HFFc6 (cell line): ENCODE results near the gene CLEC16A. TPM values are rescaled to one million over a fixed set of nuclear protein-coding genes. Genes with fewer than 3 reads are reported as not detected.
A peak's percentile ranks its signal among the peaks of the same experiment; 100 is the strongest.

Experiments used
- DNase-seq: peaks from one replicate; pipeline ENCODE4 v3.0.0-alpha.2; 2018
- H3K27ac Mint-ChIP-seq: 2 replicates; pipeline ENCODE4 v1.8.0; 2020; ENCODE audit warnings: mild to moderate bottlenecking, mixed read lengths
- H3K27me3 Mint-ChIP-seq: 2 replicates; pipeline ENCODE4 v1.8.0; 2021; ENCODE audit warnings: mild to moderate bottlenecking, moderate library complexity, mixed read lengths; ENCODE audit not compliant: insufficient read depth
- H3K36me3 Mint-ChIP-seq: 2 replicates; pipeline ENCODE4 v1.8.0; 2021; ENCODE audit warnings: low read depth, mixed read lengths
- H3K4me1 Mint-ChIP-seq: 2 replicates; pipeline ENCODE4 v1.8.0; 2020; ENCODE audit warnings: low read depth, mixed read lengths
- H3K4me3 Mint-ChIP-seq: 2 replicates; pipeline ENCODE4 v1.8.0; 2020; ENCODE audit warnings: mild to moderate bottlenecking, moderate library complexity, mixed read lengths
- H3K9me3 Mint-ChIP-seq: 2 replicates; pipeline ENCODE4 v1.8.0; 2020; ENCODE audit warnings: mild to moderate bottlenecking, mixed read lengths
- CTCF ChIP-seq: fragments of 200-600 bp; sonication (generic); IDR thresholded peaks from 2 replicates; pipeline ENCODE4 v1.5.0; 2021; ENCODE audit warnings: antibody characterized with exemption, mild to moderate bottlenecking
- total RNA-seq, 6 experiments: library from RNA; stranded (reverse); fragmentation: NEBNext Ultra II Directional; extraction: Animal tissue kit (Norgen Biotek cat#: 25700); gene quantifications; 2 replicates in 1 of 6; 3 replicates in 5 of 6; pipeline ENCODE4 v1.2.3, GENCODE V29; 2021

CLEC16A gene
- total RNA-seq, 6 experiments from 2014 or later, result 19.4 to 23.2 (median 21.2) TPM

GRCh38 chr16:11004351-11004750 lies 60.0 kb downstream of the CLEC16A start:
- Mint-ChIP-seq H3K27ac (peak overlapping the region; percentile 90), H3K4me1 (peaks cover 48% of the 10 kb centered on the region), H3K27me3 (no peaks in the 10 kb centered on the region), H3K36me3 (peaks cover 23% of the 10 kb centered on the region), H3K9me3 (no peaks in the 10 kb centered on the region), H3K4me3 (peak overlapping the region; percentile 24; the same call in 1 of the 2 replicates)
- DNase-seq, result no peak
- no peak for TF ChIP-seq CTCF

DNA sequence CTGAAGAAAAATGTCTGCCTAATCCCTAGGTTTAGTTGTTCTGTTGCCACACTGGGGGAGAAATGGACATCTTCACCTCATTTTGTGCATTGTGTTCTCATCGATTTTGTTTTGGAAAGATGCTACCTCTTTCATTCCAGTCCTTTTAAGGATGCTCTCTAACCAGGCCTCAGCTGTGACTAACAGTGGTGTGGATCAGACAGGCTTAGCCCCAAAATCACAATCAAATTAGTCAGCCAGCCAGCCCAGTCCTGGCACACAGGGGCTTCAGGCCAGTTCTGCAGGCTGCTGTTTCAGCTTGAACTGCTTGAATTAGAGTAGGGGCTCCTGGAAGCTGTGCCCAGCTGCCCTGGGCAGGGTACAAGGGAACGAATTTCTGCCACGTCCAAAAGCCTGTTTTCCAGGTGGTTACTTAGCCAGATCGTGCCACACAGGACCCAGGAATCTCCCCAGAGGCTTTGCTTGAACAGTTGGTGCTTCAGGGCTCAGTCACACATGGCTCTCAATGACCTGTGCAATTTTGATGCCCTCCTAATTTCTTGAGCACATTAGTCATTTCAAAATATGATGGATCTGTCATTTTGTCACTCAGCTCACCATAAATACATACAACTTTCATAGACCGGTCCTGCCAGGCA lies 60.7 kb downstream of the CLEC16A start:
- peak overlapping the region; percentile 24 for H3K4me3 Mint-ChIP-seq
- H3K4me1 Mint-ChIP-seq, result peaks cover 48% of the 10 kb centered on the region
- H3K36me3 Mint-ChIP-seq, result peaks cover 25% of the 10 kb centered on the region
- TF ChIP-seq CTCF, result no peak
- no peaks in the 10 kb centered on the region for H3K9me3 Mint-ChIP-seq
- no peaks in the 10 kb centered on the region for H3K27me3 Mint-ChIP-seq
- peak overlapping the region; percentile 90 for H3K27ac Mint-ChIP-seq
- peak; percentile 64 for DNase-seq

DNA sequence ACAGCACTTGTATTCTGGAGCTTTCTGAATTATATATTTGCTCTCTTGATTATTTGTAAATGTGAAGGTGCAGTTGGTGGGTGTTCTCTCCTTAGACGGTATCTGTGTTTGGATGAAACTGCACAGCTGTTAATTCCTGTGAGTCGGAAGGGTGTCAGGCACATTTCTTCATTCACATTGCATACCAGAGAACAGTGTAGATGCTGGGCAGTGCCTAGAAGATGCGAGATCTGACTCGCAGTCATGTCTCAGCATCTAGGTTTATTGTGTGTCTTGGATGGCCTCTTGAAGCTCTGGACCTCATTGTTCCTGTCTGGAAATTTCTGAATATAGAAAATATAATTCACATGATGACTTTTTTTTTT lies 61.2 kb downstream of the CLEC16A start:
- Mint-ChIP-seq H3K4me1 (peaks cover 49% of the 10 kb centered on the region), H3K27ac (peak overlapping the region; percentile 90)
- no peak for TF ChIP-seq CTCF

GRCh38 chr16:11006656-11007055 lies 62.3 kb downstream of the CLEC16A start:
- no peak for DNase-seq
- H3K4me3 Mint-ChIP-seq, result no peak overlapping the region; the same call in 1 of the 2 replicates
- peaks cover 56% of the 10 kb centered on the region for H3K4me1 Mint-ChIP-seq
- H3K36me3 Mint-ChIP-seq, result peaks cover 32% of the 10 kb centered on the region
- no peaks in the 10 kb centered on the region for H3K27me3 Mint-ChIP-seq
- no peak for TF ChIP-seq CTCF
- H3K27ac Mint-ChIP-seq, result peak overlapping the region; percentile 90
- H3K9me3 Mint-ChIP-seq, result no peaks in the 10 kb centered on the region

More for the DNA sequence above, 61.2 kb downstream of the CLEC16A start:
- Mint-ChIP-seq H3K27me3 (no peaks in the 10 kb centered on the region), H3K9me3 (no peaks in the 10 kb centered on the region), H3K36me3 (peaks cover 24% of the 10 kb centered on the region), H3K4me3 (peak overlapping the region; percentile 24)
- peak; percentile 31 for DNase-seq

DNA sequence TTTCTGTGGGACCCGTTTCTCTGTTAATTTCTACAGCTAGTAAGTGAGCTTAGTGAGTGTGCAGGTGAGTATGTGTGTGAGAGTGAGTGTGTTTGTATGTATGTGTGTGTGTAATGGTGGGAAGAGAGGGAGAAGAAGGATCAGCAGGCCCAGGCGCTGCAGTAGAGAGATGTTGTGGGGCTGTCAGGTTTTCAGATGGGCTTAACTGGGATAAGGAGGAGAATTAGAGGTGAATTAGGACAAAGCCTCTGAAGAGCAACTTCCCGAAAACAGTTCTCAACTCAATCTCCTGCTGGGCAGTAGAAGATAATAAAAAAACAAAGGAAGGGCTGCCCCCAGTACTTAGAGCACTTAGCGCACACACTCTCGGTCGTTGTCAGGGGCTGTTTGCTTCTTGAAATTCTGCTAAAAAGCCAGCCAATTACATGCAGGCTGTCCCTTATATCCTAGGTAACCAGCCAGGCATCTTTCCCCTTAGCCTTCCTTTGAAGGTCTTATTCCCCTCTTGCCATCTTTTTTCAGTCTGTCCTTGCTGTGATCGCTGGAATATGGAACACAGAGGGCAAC lies 63.4 kb downstream of the CLEC16A start:
- no peak overlapping the region; the same call in 1 of the 2 replicates for H3K27ac Mint-ChIP-seq
- no peaks in the 10 kb centered on the region for H3K27me3 Mint-ChIP-seq
- DNase-seq, result no peak
- no peaks in the 10 kb centered on the region for H3K9me3 Mint-ChIP-seq
- H3K36me3 Mint-ChIP-seq, result peaks cover 32% of the 10 kb centered on the region
- no peak for TF ChIP-seq CTCF
- peaks cover 56% of the 10 kb centered on the region for H3K4me1 Mint-ChIP-seq
- no peak overlapping the region for H3K4me3 Mint-ChIP-seq
